Omental fat pad (tissue), 4 donors: ENCODE data around the gene ARHGAP31. TPM values are rescaled to one million over a fixed set of nuclear protein-coding genes. Genes with fewer than 3 reads are reported as not detected.
"Not testable (repeated sequence)": the region's sequence is repeated elsewhere in the genome, so short reads cannot be mapped to it uniquely, and the experiment has no call there.

ENCODE experiments used
- ATAC-seq: fragments of 150-250 bp; one replicate; pipeline ENCODE4 v1.9.1; 2016; ENCODE audit warnings: mild to moderate bottlenecking, moderate library complexity; ENCODE audit not compliant: low FRiP score
- DNase-seq: peaks from one replicate; pipeline ENCODE4 v3.0.0-alpha.2; 2019; ENCODE audit warnings: low spot score
- total RNA-seq, 4 donors: library from RNA; depleted of rRNA; stranded (reverse); fragments of >200 nt; gene quantifications; one replicate each; pipeline ENCODE4 v1.1.0, GENCODE V29; 2016
- TF ChIP-seq, protein P1 (sequence below), 3 donors: fragments of 450-650 bp; IDR thresholded peaks; one replicate each; pipeline ENCODE4 v1.5.1; 2016 to 2017; ENCODE audit warnings: antibody characterized with exemption in 3 of 3, mild to moderate bottlenecking in 3 of 3, moderate library complexity in 2 of 3

Gene ARHGAP31
- total RNA-seq, 4 donors from 2014 or later, result 14.4 to 61.2 (median 36.6) TPM

GRCh38 chr3:119349354-119350041 is 55.3 kb downstream of the ARHGAP31 start:
- DNase-seq, result no peak
- ATAC-seq, result no peak
- TF ChIP-seq, protein P1, sequence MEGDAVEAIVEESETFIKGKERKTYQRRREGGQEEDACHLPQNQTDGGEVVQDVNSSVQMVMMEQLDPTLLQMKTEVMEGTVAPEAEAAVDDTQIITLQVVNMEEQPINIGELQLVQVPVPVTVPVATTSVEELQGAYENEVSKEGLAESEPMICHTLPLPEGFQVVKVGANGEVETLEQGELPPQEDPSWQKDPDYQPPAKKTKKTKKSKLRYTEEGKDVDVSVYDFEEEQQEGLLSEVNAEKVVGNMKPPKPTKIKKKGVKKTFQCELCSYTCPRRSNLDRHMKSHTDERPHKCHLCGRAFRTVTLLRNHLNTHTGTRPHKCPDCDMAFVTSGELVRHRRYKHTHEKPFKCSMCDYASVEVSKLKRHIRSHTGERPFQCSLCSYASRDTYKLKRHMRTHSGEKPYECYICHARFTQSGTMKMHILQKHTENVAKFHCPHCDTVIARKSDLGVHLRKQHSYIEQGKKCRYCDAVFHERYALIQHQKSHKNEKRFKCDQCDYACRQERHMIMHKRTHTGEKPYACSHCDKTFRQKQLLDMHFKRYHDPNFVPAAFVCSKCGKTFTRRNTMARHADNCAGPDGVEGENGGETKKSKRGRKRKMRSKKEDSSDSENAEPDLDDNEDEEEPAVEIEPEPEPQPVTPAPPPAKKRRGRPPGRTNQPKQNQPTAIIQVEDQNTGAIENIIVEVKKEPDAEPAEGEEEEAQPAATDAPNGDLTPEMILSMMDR (IDR thresholded peaks at IDR 0.05), result no peak

DNA sequence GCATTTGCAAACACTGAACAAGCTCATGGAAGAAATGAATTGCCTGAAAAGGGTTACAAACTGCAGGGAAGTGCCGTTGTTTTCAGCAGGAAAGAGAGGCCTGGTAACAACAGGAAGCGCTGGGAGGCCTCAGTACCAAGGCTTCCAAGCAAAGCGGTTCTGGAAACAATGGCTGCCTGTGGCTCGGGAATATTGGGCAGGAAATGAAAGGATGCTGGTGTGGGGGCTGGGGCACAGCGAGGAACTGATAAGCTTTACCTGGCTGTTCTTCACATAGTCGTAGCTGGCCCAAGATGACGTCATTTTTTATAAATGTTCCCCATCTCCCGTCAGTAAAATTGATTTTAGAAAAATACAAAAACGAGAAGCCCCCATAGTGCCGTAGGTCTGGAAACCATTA is 55.9 kb downstream of the ARHGAP31 start:
- no peak for ATAC-seq
- DNase-seq, result no peak
- TF ChIP-seq, protein P1 (IDR thresholded peaks at IDR 0.05), result no peak

GRCh38 chr3:119351581-119351980 is 57.4 kb downstream of the ARHGAP31 start:
- TF ChIP-seq, protein P1 (IDR thresholded peaks at IDR 0.05), result no peak
- DNase-seq (no peak), ATAC-seq (no peak)

- no peak for ATAC-seq
- TF ChIP-seq, protein P1 (IDR thresholded peaks at IDR 0.05), result no peak
- DNase-seq, result no peak
Observed at GRCh38 chr3:119352034-119352609, 57.9 kb downstream of the ARHGAP31 start.

GRCh38 chr3:119352863-119353527 is 58.8 kb downstream of the ARHGAP31 start:
- ATAC-seq (peak; percentile 33), DNase-seq (no peak)
- TF ChIP-seq, protein P1 (IDR thresholded peaks at IDR 0.05), result no peak

DNA sequence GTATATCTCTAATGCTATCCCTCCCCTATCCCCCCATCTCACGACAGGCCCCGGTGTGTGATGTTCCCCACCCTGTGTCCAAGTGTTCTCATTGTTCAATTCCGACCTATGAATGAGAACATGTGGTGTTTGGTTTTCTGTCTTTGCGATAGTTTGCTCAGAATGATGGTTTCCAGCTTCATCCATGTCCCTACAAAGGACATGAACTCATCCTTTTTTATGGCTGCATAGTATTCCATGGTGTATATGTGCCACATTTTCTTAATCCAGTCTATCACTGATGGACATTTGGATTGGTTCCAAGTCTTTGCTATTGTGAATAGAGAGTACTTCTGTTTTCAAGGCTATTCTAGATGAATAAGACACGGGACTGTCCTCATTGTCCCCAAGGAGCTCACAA is 61.4 kb downstream of the ARHGAP31 start:
- not testable (repeated sequence) for DNase-seq, ATAC-seq

DNA sequence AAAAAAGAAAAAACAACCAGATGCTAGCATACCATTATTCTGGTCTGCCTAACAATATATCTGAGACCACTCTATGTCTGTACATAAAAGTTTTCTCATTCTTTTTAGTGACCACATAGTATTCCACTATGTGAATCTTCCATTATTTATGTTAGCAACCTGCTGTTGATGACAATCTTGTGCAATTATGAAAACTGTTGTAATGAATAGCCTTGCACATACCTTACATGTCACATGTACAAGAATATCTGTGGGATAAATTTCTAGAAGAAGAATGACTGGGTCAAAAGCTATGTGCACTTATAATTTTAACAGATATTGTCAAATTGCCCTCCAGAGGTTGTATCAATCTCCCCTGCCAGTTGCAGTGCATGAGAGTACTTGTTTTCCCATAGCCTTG is 62.5 kb downstream of the ARHGAP31 start:
- ATAC-seq (no peak), DNase-seq (no peak)
- TF ChIP-seq, protein P1 (IDR thresholded peaks at IDR 0.05), result no peak
